ACC112 (cell line): Measurements from ENCODE around the gene MTHFD2.
A peak's percentile ranks its signal among the peaks of the same experiment; 100 is the strongest.
"Not testable (repeated sequence)": the region's sequence is repeated elsewhere in the genome, so short reads cannot be mapped to it uniquely, and the experiment has no call there.

Source experiments
- H2AFZ ChIP-seq: fragments of 200-600 bp; sonication (generic); one replicate; pipeline ENCODE4 v1.6.0; 2017; ENCODE audit warnings: antibody characterized with exemption, low read length; ENCODE audit not compliant: unreplicated experiment
- H3K27ac ChIP-seq: fragments of 200-600 bp; sonication (generic); 2 replicates; pipeline ENCODE4 v1.5.1; 2014; ENCODE audit warnings: low read depth, mild to moderate bottlenecking, antibody characterized with exemption, low read length, moderate library complexity
- H3K27me3 ChIP-seq: fragments of 200-600 bp; sonication (generic); 2 replicates; pipeline ENCODE4 v1.6.1; 2014; ENCODE audit warnings: mild to moderate bottlenecking, antibody characterized with exemption, low read length, moderate library complexity, mixed read lengths; ENCODE audit not compliant: insufficient read depth
- H3K36me3 ChIP-seq: fragments of 200-600 bp; sonication (generic); 2 replicates; pipeline ENCODE4 v1.6.1; 2016; ENCODE audit warnings: mild to moderate bottlenecking, antibody characterized with exemption, low read length, moderate library complexity, mixed read lengths; ENCODE audit not compliant: insufficient read depth
- H3K4me1 ChIP-seq: fragments of 200-600 bp; sonication (generic); one replicate; pipeline ENCODE4 v1.6.1; 2016; ENCODE audit warnings: low read length, mixed read lengths; ENCODE audit not compliant: insufficient read depth, unreplicated experiment, control insufficient read depth
- H3K4me3 ChIP-seq: fragments of 200-600 bp; sonication (generic); 2 replicates; pipeline ENCODE4 v1.5.1; 2014; ENCODE audit warnings: mild to moderate bottlenecking, low read depth, low read length
- H3K79me2 ChIP-seq: fragments of 200-600 bp; sonication (generic); one replicate; pipeline ENCODE4 v1.6.0; 2016; ENCODE audit warnings: low read length; ENCODE audit not compliant: control insufficient read depth, unreplicated experiment, insufficient read depth

The MTHFD2 gene

GRCh38 chr2:74178211-74179062 is 20.0 kb upstream of the MTHFD2 start, which contains the start of gene MOB1A:
TSS of gene MOB1A (minus strand) at chr2:74178879. CDS start at chr2:74178674, 205 bp downstream.
- Histone ChIP-seq H3K27ac (peak within 1 kb of the TSS; percentile 85), H2AFZ (peak within 1 kb of the TSS; percentile 97), H3K27me3 (no peaks in the 10 kb centered on the region), H3K4me3 (peak within 1 kb of the TSS; percentile 95), H3K79me2 (peaks cover 46% of the 10 kb centered on the region), H3K36me3 (no peaks in the 10 kb centered on the region), H3K4me1 (peaks cover 6% of the 10 kb centered on the region)

GRCh38 chr2:74179063-74179865 is 19.2 kb upstream of the MTHFD2 start:
- Histone ChIP-seq H3K4me3 (peak overlapping the region; percentile 95), H3K36me3 (no peaks in the 10 kb centered on the region), H3K4me1 (peaks cover 6% of the 10 kb centered on the region), H3K27me3 (no peaks in the 10 kb centered on the region), H2AFZ (peak overlapping the region; percentile 15), H3K27ac (no peak overlapping the region), H3K79me2 (peaks cover 40% of the 10 kb centered on the region)

GRCh38 chr2:74181739-74182138 is 16.7 kb upstream of the MTHFD2 start:
- H3K27ac ChIP-seq, result no peak overlapping the region
- no peaks in the 10 kb centered on the region for H3K27me3 ChIP-seq
- peaks cover 5% of the 10 kb centered on the region for H3K4me1 ChIP-seq
- H3K36me3 ChIP-seq, result no peaks in the 10 kb centered on the region
- H3K4me3 ChIP-seq, result no peak overlapping the region
- H3K79me2 ChIP-seq, result peaks cover 16% of the 10 kb centered on the region
- H2AFZ ChIP-seq, result peak overlapping the region; percentile 64

GRCh38 chr2:74183878-74184277 is 14.5 kb upstream of the MTHFD2 start:
- H2AFZ ChIP-seq, result no peak overlapping the region
- H3K4me1 ChIP-seq, result no peaks in the 10 kb centered on the region
- no peak overlapping the region for H3K4me3 ChIP-seq
- H3K27me3 ChIP-seq, result no peaks in the 10 kb centered on the region
- H3K36me3 ChIP-seq, result no peaks in the 10 kb centered on the region
- no peak overlapping the region for H3K27ac ChIP-seq
- no peaks in the 10 kb centered on the region for H3K79me2 ChIP-seq

GRCh38 chr2:74186038-74186437 is 12.4 kb upstream of the MTHFD2 start:
- Histone ChIP-seq H3K4me3 (no peak overlapping the region), H3K27me3 (no peaks in the 10 kb centered on the region), H3K27ac (no peak overlapping the region), H2AFZ (no peak overlapping the region), H3K36me3 (no peaks in the 10 kb centered on the region), H3K79me2 (no peaks in the 10 kb centered on the region), H3K4me1 (no peaks in the 10 kb centered on the region)

GRCh38 chr2:74186706-74187105 is 11.7 kb upstream of the MTHFD2 start:
- H3K79me2 ChIP-seq, H3K4me1 ChIP-seq, H2AFZ ChIP-seq, H3K27ac ChIP-seq, H3K4me3 ChIP-seq, H3K36me3 ChIP-seq, H3K27me3 ChIP-seq: not testable (repeated sequence)

GRCh38 chr2:74188018-74188601 is 10.3 kb upstream of the MTHFD2 start:
- H3K27ac ChIP-seq, result no peak overlapping the region
- H3K27me3 ChIP-seq, result no peaks in the 10 kb centered on the region
- H2AFZ ChIP-seq, result no peak overlapping the region
- no peaks in the 10 kb centered on the region for H3K4me1 ChIP-seq
- no peaks in the 10 kb centered on the region for H3K36me3 ChIP-seq
- H3K79me2 ChIP-seq, result no peaks in the 10 kb centered on the region
- no peak overlapping the region for H3K4me3 ChIP-seq

GRCh38 chr2:74188696-74189095 is 9.7 kb upstream of the MTHFD2 start:
- H3K4me1 ChIP-seq, result no peaks in the 10 kb centered on the region
- no peak overlapping the region for H2AFZ ChIP-seq
- H3K36me3 ChIP-seq, result no peaks in the 10 kb centered on the region
- no peaks in the 10 kb centered on the region for H3K27me3 ChIP-seq
- no peak overlapping the region for H3K4me3 ChIP-seq
- no peak overlapping the region for H3K27ac ChIP-seq
- H3K79me2 ChIP-seq, result no peaks in the 10 kb centered on the region

- Histone ChIP-seq H3K4me3 (no peak overlapping the region), H2AFZ (no peak overlapping the region), H3K36me3 (no peaks in the 10 kb centered on the region), H3K27ac (no peak overlapping the region), H3K4me1 (no peaks in the 10 kb centered on the region), H3K27me3 (no peaks in the 10 kb centered on the region), H3K79me2 (no peaks in the 10 kb centered on the region)
These were observed 6.6 kb upstream of the MTHFD2 start for GRCh38 chr2:74191596-74192380.

GRCh38 chr2:74194799-74195198 is 3.6 kb upstream of the MTHFD2 start:
- no peak overlapping the region for H3K27ac ChIP-seq
- H3K27me3 ChIP-seq, result no peaks in the 10 kb centered on the region
- H3K4me1 ChIP-seq, result no peaks in the 10 kb centered on the region
- no peak overlapping the region for H3K4me3 ChIP-seq
- no peak overlapping the region for H2AFZ ChIP-seq
- peaks cover 7% of the 10 kb centered on the region for H3K79me2 ChIP-seq
- no peaks in the 10 kb centered on the region for H3K36me3 ChIP-seq
